Left lung (tissue), 10 donors: ENCODE data around the gene ZNF101. TPM values are rescaled to one million over a fixed set of nuclear protein-coding genes. Genes with fewer than 3 reads are reported as not detected.

ENCODE experiments used
- ATAC-seq: fragments of 200-7000 bp; cut with Tn5 transposase; one replicate; pipeline ENCODE4 v1.9.1; 2020; ENCODE audit warnings: moderate library complexity
- DNase-seq, 4 donors: peaks; one replicate each; pipeline ENCODE4 v3.0.0-alpha.2; 2013 to 2020
- H3K27ac ChIP-seq, 2 donors: fragments of 200-600 bp; sonication (generic) in 1 of 2; one replicate each; pipeline versions ENCODE4 v1.5.0 to v1.8.0; 2020 to 2021
- H3K27me3 ChIP-seq, 2 donors: fragments of 200-600 bp; sonication (generic) in 1 of 2; one replicate each; pipeline versions ENCODE4 v1.5.0 to v1.8.0; 2020 to 2021
- H3K36me3 ChIP-seq, 2 donors: fragments of 200-600 bp; sonication (generic) in 1 of 2; one replicate each; pipeline versions ENCODE4 v1.5.0 to v1.8.0; 2020 to 2021
- H3K4me1 ChIP-seq, 2 donors: fragments of 200-600 bp; one replicate each; pipeline ENCODE4 v1.8.0; 2021
- H3K4me3 ChIP-seq, 2 donors: fragments of 200-600 bp; sonication (generic) in 1 of 2; one replicate each; pipeline versions ENCODE4 v1.5.0 to v1.8.0; 2020 to 2021; ENCODE audit warnings: mild to moderate bottlenecking in 1 of 2
- H3K9me3 ChIP-seq, 2 donors: fragments of 200-600 bp; sonication (generic) in 1 of 2; one replicate each; pipeline versions ENCODE4 v1.5.0 to v1.8.0; 2020 to 2021
- CTCF ChIP-seq, 2 donors: fragments of 200-600 bp; sonication (generic) in 1 of 2; IDR thresholded peaks; one replicate each; pipeline versions ENCODE4 v1.5.0 to v1.8.0; 2021; ENCODE audit warnings: antibody characterized with exemption in 2 of 2
- intact Hi-C, 2 donors: fragments of 100-400 bp; cut with DNase I; formaldehyde crosslinking; loops; one replicate each; pipeline versions ENCODE4 v1.11.2 to v1.14.2; 2022
- polyA plus RNA-seq, 6 donors: library from polyadenylated mRNA; unstranded; fragments of 120-200 nt; gene quantifications; one replicate each; pipeline ENCODE4 v1.2.1, GENCODE V29; 2013; ENCODE audit not compliant: insufficient read length in 6 of 6
- total RNA-seq, 2 donors: library from RNA; stranded (reverse); fragmentation: NEBNext Ultra II Directional; extraction: Animal tissue kit (Norgen Biotek cat#: 25700); gene quantifications; one replicate each; pipeline ENCODE4 v1.2.1, GENCODE V29; 2021
- donor health status: DM: no; HTN: yes; CAD: no.
- donor health status: DM: no; HTN: no; CAD: no.

Gene ZNF101
- total and polyA plus RNA-seq, 8 donors, result 9.7 to 17.5 (median 13.5) TPM

- DNase-seq (peak in 1 of 4 donors; percentile 48), ATAC-seq (no peak)
- Histone ChIP-seq H3K9me3 (no peaks in the 10 kb centered on the region), H3K27ac (no peak overlapping the region), H3K27me3 (no peaks in the 10 kb centered on the region), H3K36me3 (peaks cover 0 to 100% of the 10 kb centered on the region in 2 donors), H3K4me3 (no peak overlapping the region), H3K4me1 (no peaks in the 10 kb centered on the region)
- intact Hi-C loops, result no loop called here
- no peak for TF ChIP-seq CTCF (IDR thresholded peaks at IDR 0.05)
Observed at GRCh38 chr19:19652482-19653295, 15.9 kb upstream of the ZNF101 start.

- no peak overlapping the region for H3K4me3 ChIP-seq
- H3K27me3 ChIP-seq, result no peaks in the 10 kb centered on the region
- ATAC-seq (no peak), DNase-seq (peak in 1 of 4 donors; percentile 66)
- peaks cover 0 to 100% of the 10 kb centered on the region in 2 donors for H3K36me3 ChIP-seq
- H3K27ac ChIP-seq, result no peak overlapping the region
- H3K9me3 ChIP-seq, result no peaks in the 10 kb centered on the region
- intact Hi-C loops, result no loop called here
- TF ChIP-seq CTCF (IDR thresholded peaks at IDR 0.05), result no peak
- H3K4me1 ChIP-seq, result no peaks in the 10 kb centered on the region
Observed at GRCh38 chr19:19653597-19654147, 15.0 kb upstream of the ZNF101 start.

GRCh38 chr19:19654441-19654840, 14.2 kb upstream of the ZNF101 start:
- Histone ChIP-seq H3K36me3 (peaks cover 0 to 100% of the 10 kb centered on the region in 2 donors), H3K4me1 (no peaks in the 10 kb centered on the region)
- DNase-seq, result peak in 1 of 4 donors; percentile 68

GRCh38 chr19:19655051-19655594, 13.5 kb upstream of the ZNF101 start:
- intact Hi-C loops, result no loop called here
- peaks cover 0 to 99% of the 10 kb centered on the region in 2 donors for H3K36me3 ChIP-seq
- H3K27ac ChIP-seq, result no peak overlapping the region
- DNase-seq (peak in 1 of 4 donors; percentile 66), ATAC-seq (no peak)
- no peak for TF ChIP-seq CTCF (IDR thresholded peaks at IDR 0.05)
- H3K4me3 ChIP-seq, result no peak overlapping the region
- H3K9me3 ChIP-seq, result no peaks in the 10 kb centered on the region
- H3K4me1 ChIP-seq, result no peaks in the 10 kb centered on the region
- no peaks in the 10 kb centered on the region for H3K27me3 ChIP-seq

More at GRCh38 chr19:19654441-19654840, 14.2 kb upstream of the ZNF101 start:
- ATAC-seq, result no peak
- intact Hi-C loops, result no loop called here
- no peak overlapping the region for H3K4me3 ChIP-seq
- H3K9me3 ChIP-seq, result no peaks in the 10 kb centered on the region
- no peaks in the 10 kb centered on the region for H3K27me3 ChIP-seq
- H3K27ac ChIP-seq, result no peak overlapping the region
- no peak for TF ChIP-seq CTCF (IDR thresholded peaks at IDR 0.05)
